T-cell (primary cell): ENCODE measurements around the gene CELSR2. TPM values are rescaled to one million over a fixed set of nuclear protein-coding genes. Genes with fewer than 3 reads are reported as not detected.

ENCODE experiments used
- ATAC-seq, 4 experiments: fragments of 200-7000 bp in 3 of 4; fragments of 150-1000 bp in 1 of 4; cut with Tn5 transposase; replicated peaks in 1 of 4; 1 replicate in 3 of 4; 2 replicates in 1 of 4; pipeline ENCODE4 v1.10.0; 2021; ENCODE audit warnings: moderate library complexity in 3 of 4, mild to moderate bottlenecking in 2 of 4, moderate number of reproducible peaks in 1 of 4
- CTCF ChIA-PET, 2 donors: fragments of 300-600 bp; sonication (Branson Sonifier 250); formaldehyde crosslinking; loops; one replicate each; lab custom pipeline; 2022; ENCODE audit warnings: antibody characterized with exemption in 2 of 2; lab: Charles Lee
- POLR2A ChIA-PET, 2 donors: fragments of 300-600 bp; sonication (Branson Sonifier 250); formaldehyde crosslinking; loops; one replicate each; lab custom pipeline; 2022; ENCODE audit warnings: antibody characterized with exemption in 2 of 2; lab: Charles Lee
- DNase-seq, 35 experiments: peaks; one replicate each; pipeline versions ENCODE4 v3.0.0 to v3.0.0-alpha.2; 2013 to 2023
- H3K27ac ChIP-seq: one replicate; pipeline ENCODE4 v1.5.1; 2013; ENCODE audit warnings: low read length
- H3K27me3 ChIP-seq, 2 experiments: replicated peaks in 1 of 2; 1 replicate in 1 of 2; 2 replicates in 1 of 2; pipeline versions ENCODE4 v1.6.1 to v1.7.0; 2013; ENCODE audit warnings: low read length in 1 of 2, mixed read lengths in 1 of 2; ENCODE audit not compliant: control insufficient read depth in 2 of 2, insufficient read depth in 2 of 2; ENCODE audit errors: extremely low read depth in 1 of 2
- H3K36me3 ChIP-seq, 2 donors: 1 replicate in 1 of 2; 2 replicates in 1 of 2; pipeline versions ENCODE4 v1.6.1 to v1.7.0; 2013; ENCODE audit warnings: low read length in 1 of 2; ENCODE audit not compliant: control insufficient read depth in 2 of 2, insufficient read depth in 1 of 2; ENCODE audit errors: extremely low read depth in 1 of 2
- H3K4me1 ChIP-seq, 2 experiments: 1 replicate in 1 of 2; 2 replicates in 1 of 2; pipeline versions ENCODE4 v1.6.1 to v1.7.0; 2013; ENCODE audit warnings: low read length in 2 of 2, mixed read lengths in 1 of 2; ENCODE audit not compliant: insufficient read depth in 2 of 2, control insufficient read depth in 1 of 2; ENCODE audit errors: extremely low read depth in 1 of 2
- H3K4me3 ChIP-seq, 2 donors: 1 replicate in 1 of 2; 2 replicates in 1 of 2; pipeline versions ENCODE4 v1.5.1 to v1.7.0; 2013; ENCODE audit warnings: mild to moderate bottlenecking in 2 of 2, low read length in 1 of 2, moderate library complexity in 1 of 2; ENCODE audit not compliant: control insufficient read depth in 1 of 2; ENCODE audit errors: extremely low read depth in 1 of 2
- H3K9me3 ChIP-seq: 2 replicates; pipeline ENCODE4 v1.7.0; 2013
- H3K27ac Mint-ChIP-seq, 2 donors: one replicate each; pipeline ENCODE4 v1.8.0; 2020 to 2021; ENCODE audit warnings: mild to moderate bottlenecking in 2 of 2, mixed read lengths in 2 of 2
- H3K27me3 Mint-ChIP-seq, 2 donors: one replicate each; pipeline ENCODE4 v1.8.0; 2021 to 2022; ENCODE audit warnings: mixed read lengths in 2 of 2
- H3K36me3 Mint-ChIP-seq: one replicate; pipeline ENCODE4 v1.8.0; 2021; ENCODE audit warnings: mixed read lengths
- H3K4me1 Mint-ChIP-seq, 3 donors: one replicate each; pipeline ENCODE4 v1.8.0; 2020 to 2022; ENCODE audit warnings: mixed read lengths in 3 of 3, mild to moderate bottlenecking in 1 of 3
- H3K4me3 Mint-ChIP-seq, 3 donors: one replicate each; pipeline ENCODE4 v1.8.0; 2020 to 2022; ENCODE audit warnings: mild to moderate bottlenecking in 3 of 3, mixed read lengths in 3 of 3, moderate library complexity in 3 of 3
- H3K9me3 Mint-ChIP-seq, 3 donors: one replicate each; pipeline ENCODE4 v1.8.0; 2020 to 2022; ENCODE audit warnings: mixed read lengths in 3 of 3
- WGBS: methylation state at CpG from one replicate; pipeline ENCODE4 v1.1.5; 2013; ENCODE audit warnings: missing lambda C conversion rate; ENCODE audit not compliant: insufficient coverage; 5-methylcytosine and 5-hydroxymethylcytosine counted together
- total RNA-seq, 35 experiments: library from RNA in 6 of 35; stranded (reverse) in 6 of 35; fragments of 120-200 nt in 1 of 35; gene quantifications; one replicate each; pipeline versions ENCODE4 v1.2.1 to v1.2.4 and lab custom pipeline; 2013 to 2026

Gene CELSR2
- total RNA-seq, 5 donors from 2014 or later (not counting 1 experiment from before 2014, with no cell fraction given): 4.1 to 5.3 (median 4.7) TPM

- no peak overlapping the region for H3K4me3 ChIP-seq
- no peaks in the 10 kb centered on the region for H3K36me3 Mint-ChIP-seq
- DNase-seq (no peak), ATAC-seq (no peak)
- WGBS: 89% methylated on average over 26 of the region's 31 CpGs
- H3K4me3 Mint-ChIP-seq: no peak overlapping the region
- peaks cover 0 to 41% of the 10 kb centered on the region in 2 experiments for H3K4me1 ChIP-seq
- H3K4me1 Mint-ChIP-seq: peaks cover 7 to 23% (median 20%) of the 10 kb centered on the region in 3 donors
- no peaks in the 10 kb centered on the region for H3K36me3 ChIP-seq
- no peaks in the 10 kb centered on the region for H3K9me3 ChIP-seq
- no peak overlapping the region for H3K27ac Mint-ChIP-seq
- H3K27me3 Mint-ChIP-seq: no peaks in the 10 kb centered on the region
- H3K27me3 ChIP-seq: peaks cover 0 to 33% of the 10 kb centered on the region in 2 experiments
- H3K9me3 Mint-ChIP-seq: no peaks in the 10 kb centered on the region
- ChIA-PET CTCF (no interaction called here), POLR2A (no interaction called here)
- no peak overlapping the region for H3K27ac ChIP-seq
These were observed 3.0 kb downstream of the CELSR2 start for GRCh38 chr1:109252167-109252892.

GRCh38 chr1:109252893-109253802 lies 3.8 kb downstream of the CELSR2 start:
- H3K9me3 Mint-ChIP-seq: no peaks in the 10 kb centered on the region
- no peaks in the 10 kb centered on the region for H3K27me3 Mint-ChIP-seq
- ChIA-PET CTCF (interaction anchor here (0.5 to 0.6 kb wide), 3 partner anchors 15 to 425 kb away, joined by 3 to 10 read pairs (median 3); no protein-coding TSS in a partner anchor), POLR2A (no interaction called here)
- WGBS: 93% methylated on average over 25 of the region's 33 CpGs
- Histone ChIP-seq H3K36me3 (no peaks in the 10 kb centered on the region), H3K4me1 (peaks cover 0 to 41% of the 10 kb centered on the region in 2 experiments), H3K9me3 (no peaks in the 10 kb centered on the region), H3K4me3 (no peak overlapping the region), H3K27ac (no peak overlapping the region), H3K27me3 (peaks cover 0 to 25% of the 10 kb centered on the region in 2 experiments)
- no peak overlapping the region for H3K4me3 Mint-ChIP-seq
- DNase-seq (no peak), ATAC-seq (no peak)
- H3K27ac Mint-ChIP-seq: no peak overlapping the region
- H3K4me1 Mint-ChIP-seq: peaks cover 7 to 23% (median 23%) of the 10 kb centered on the region in 3 donors
- no peaks in the 10 kb centered on the region for H3K36me3 Mint-ChIP-seq

DNA sequence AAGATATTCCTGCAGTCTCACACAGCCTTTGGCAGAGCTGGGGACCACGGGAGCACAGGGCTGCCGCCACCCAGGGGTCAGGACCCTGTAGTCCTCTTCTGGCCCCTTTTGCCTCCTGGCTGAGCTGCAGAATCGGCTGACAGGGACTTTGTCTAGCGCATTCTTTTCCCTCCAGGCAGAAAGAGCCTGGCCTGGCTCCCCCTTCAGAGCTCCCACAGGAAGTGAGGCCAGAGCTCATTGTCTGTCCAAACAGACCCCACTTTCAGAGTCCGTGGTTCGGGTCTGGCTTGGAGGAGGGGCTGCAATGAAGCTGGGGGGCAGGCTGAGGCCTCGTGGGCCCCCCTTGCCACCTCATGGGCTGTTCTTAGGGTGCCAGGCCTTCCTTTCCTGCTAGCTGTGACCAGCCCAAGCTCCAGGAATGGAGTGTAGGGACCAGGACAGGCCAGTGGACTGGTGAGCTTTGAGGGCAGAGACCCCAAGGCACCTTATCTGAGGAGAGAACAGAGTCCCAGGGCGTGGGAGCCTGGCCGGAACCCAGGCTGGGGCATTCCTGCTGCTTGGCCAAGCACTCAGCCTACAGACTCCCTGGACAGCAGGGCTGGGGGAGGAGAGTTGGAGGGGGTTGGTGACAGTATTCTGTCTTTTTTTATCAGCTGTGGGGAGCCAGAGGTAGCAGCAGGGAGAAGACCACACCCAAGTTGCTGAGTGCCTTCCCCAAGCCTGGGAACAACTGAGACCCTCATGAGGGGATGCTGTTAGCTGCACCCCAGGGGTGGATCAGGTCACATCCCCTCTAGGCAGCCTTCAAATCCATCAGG lies 4.7 kb downstream of the CELSR2 start:
- WGBS: 69% methylated on average over 8 of the region's 9 CpGs
- POLR2A ChIA-PET: no interaction called here

GRCh38 chr1:109254621-109255096 lies 5.3 kb downstream of the CELSR2 start:
- Histone ChIP-seq H3K36me3 (peaks cover 0 to 4% of the 10 kb centered on the region in 2 donors), H3K9me3 (no peaks in the 10 kb centered on the region), H3K27ac (no peak overlapping the region), H3K4me1 (peaks cover 0 to 32% of the 10 kb centered on the region in 2 experiments), H3K27me3 (peaks cover 0 to 13% of the 10 kb centered on the region in 2 experiments), H3K4me3 (no peak overlapping the region)
- no peaks in the 10 kb centered on the region for H3K9me3 Mint-ChIP-seq
- no peaks in the 10 kb centered on the region for H3K36me3 Mint-ChIP-seq
- WGBS: 78% methylated on average over 3 of the region's 7 CpGs
- H3K4me1 Mint-ChIP-seq: peaks cover 3 to 23% (median 19%) of the 10 kb centered on the region in 3 donors
- no peak for DNase-seq
- ChIA-PET POLR2A (no interaction called here), CTCF (interaction anchor here in 1 of 2 donors (0.6 kb wide), 2 partner anchors 22 to 147 kb away, joined by 5 read pairs; no protein-coding TSS in a partner anchor)
- no peaks in the 10 kb centered on the region for H3K27me3 Mint-ChIP-seq
- no peak for ATAC-seq
- H3K4me3 Mint-ChIP-seq: no peak overlapping the region
- no peak overlapping the region for H3K27ac Mint-ChIP-seq

More for the DNA sequence above, 4.7 kb downstream of the CELSR2 start:
- H3K27me3 ChIP-seq: peaks cover 0 to 16% of the 10 kb centered on the region in 2 experiments
- H3K4me3 ChIP-seq: no peak overlapping the region
- Mint-ChIP-seq H3K4me1 (peaks cover 6 to 23% (median 22%) of the 10 kb centered on the region in 3 donors), H3K27ac (no peak overlapping the region), H3K9me3 (no peaks in the 10 kb centered on the region), H3K4me3 (no peak overlapping the region), H3K27me3 (no peaks in the 10 kb centered on the region), H3K36me3 (no peaks in the 10 kb centered on the region)
- no peak for ATAC-seq
- CTCF ChIA-PET: interaction anchor here (0.5 to 0.6 kb wide), 3 partner anchors 16 to 426 kb away, joined by 3 to 10 read pairs (median 3); no protein-coding TSS in a partner anchor
- H3K27ac ChIP-seq: no peak overlapping the region
- no peaks in the 10 kb centered on the region for H3K36me3 ChIP-seq
- no peak for DNase-seq
- peaks cover 0 to 35% of the 10 kb centered on the region in 2 experiments for H3K4me1 ChIP-seq
- no peaks in the 10 kb centered on the region for H3K9me3 ChIP-seq

GRCh38 chr1:109255097-109255651 lies 5.8 kb downstream of the CELSR2 start:
- WGBS: 92% methylated on average over 6 of the region's 15 CpGs
- POLR2A ChIA-PET: no interaction called here
- peaks cover 3 to 23% (median 19%) of the 10 kb centered on the region in 3 donors for H3K4me1 Mint-ChIP-seq
- H3K36me3 Mint-ChIP-seq: no peaks in the 10 kb centered on the region
- Histone ChIP-seq H3K36me3 (peaks cover 0 to 4% of the 10 kb centered on the region in 2 donors), H3K27me3 (peaks cover 0 to 11% of the 10 kb centered on the region in 2 experiments), H3K4me1 (peaks cover 0 to 30% of the 10 kb centered on the region in 2 experiments), H3K4me3 (no peak overlapping the region), H3K27ac (no peak overlapping the region), H3K9me3 (no peaks in the 10 kb centered on the region)
- H3K27me3 Mint-ChIP-seq: no peaks in the 10 kb centered on the region
- no peak overlapping the region for H3K27ac Mint-ChIP-seq
- no peak overlapping the region for H3K4me3 Mint-ChIP-seq
- H3K9me3 Mint-ChIP-seq: no peaks in the 10 kb centered on the region
- CTCF ChIA-PET: interaction anchor here in 1 of 2 donors (0.6 kb wide), 2 partner anchors 21 to 147 kb away, joined by 5 read pairs; no protein-coding TSS in a partner anchor
- DNase-seq (no peak), ATAC-seq (no peak)
